ENCODE data around the gene XPC.

XPC gene

DNA sequence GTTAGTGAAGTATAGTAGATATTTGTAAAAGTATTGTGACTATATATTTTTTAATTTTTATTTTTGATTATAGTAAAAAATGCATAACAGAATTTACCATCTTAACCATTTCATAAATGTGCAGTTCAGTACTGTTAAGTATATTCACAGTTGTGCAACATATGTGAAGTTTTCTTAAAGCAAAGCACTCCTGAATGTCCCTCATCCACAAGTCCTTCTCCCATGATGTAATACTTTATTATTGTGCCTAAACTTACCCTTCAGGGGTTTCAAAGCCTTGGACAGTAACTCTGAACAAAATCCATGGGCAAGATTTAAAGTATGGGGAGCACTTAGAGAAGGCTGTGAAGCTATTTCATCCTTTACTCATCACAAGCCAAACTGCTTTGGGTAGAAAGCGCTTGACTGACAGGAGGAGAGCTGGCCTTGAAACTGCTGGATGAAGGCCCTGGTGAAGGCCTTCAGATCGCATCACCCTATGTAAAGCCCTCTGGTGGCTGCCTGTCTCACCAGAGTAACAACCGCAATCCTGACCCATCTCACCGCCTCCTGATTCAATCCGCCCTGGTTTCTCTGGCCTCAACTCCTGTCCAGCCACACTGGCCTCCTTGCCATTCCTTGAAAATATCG, 28.3 kb upstream of the XPC start:
- DNase-seq: no peak

DNA sequence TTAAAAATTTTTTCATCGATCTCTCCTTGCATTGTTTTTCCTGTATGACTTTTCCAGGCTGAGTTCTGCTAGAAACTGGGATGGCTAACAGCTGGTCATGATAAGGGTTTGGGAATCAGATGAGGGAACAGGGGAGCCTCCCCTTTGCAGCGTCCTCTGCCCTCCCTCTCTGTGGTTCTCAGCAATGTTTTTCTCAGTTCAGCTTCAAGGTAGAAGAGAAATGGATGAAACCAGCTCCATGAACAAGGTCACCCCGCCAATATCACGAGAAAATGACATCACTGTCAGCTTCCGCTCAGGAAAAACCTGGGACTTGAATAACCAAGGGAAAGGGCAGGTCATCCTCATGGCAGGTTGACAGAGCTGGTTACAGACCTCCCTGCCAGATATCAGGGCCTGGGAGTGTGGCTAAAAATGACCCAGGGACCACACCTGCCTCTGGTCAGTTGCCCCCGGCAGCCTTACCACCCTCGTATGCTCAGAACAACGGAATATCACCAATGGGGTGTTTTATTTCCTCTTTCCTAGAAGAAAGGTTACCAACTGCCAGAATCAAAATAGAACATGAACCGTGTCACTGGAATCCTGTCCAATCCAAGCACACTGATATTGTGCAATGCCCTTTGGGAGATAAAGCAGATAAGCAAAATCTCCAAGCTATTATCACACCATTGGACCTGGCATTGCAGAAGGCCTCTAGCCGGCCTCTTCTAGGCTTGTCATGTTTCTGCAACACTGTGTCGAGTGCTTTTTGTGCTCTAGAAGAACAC, 26.3 kb upstream of the XPC start:
- DNase-seq: no peak

- DNase-seq: no peak
These were observed 25.2 kb upstream of the XPC start for GRCh38 chr3:14203521-14204079.

DNA sequence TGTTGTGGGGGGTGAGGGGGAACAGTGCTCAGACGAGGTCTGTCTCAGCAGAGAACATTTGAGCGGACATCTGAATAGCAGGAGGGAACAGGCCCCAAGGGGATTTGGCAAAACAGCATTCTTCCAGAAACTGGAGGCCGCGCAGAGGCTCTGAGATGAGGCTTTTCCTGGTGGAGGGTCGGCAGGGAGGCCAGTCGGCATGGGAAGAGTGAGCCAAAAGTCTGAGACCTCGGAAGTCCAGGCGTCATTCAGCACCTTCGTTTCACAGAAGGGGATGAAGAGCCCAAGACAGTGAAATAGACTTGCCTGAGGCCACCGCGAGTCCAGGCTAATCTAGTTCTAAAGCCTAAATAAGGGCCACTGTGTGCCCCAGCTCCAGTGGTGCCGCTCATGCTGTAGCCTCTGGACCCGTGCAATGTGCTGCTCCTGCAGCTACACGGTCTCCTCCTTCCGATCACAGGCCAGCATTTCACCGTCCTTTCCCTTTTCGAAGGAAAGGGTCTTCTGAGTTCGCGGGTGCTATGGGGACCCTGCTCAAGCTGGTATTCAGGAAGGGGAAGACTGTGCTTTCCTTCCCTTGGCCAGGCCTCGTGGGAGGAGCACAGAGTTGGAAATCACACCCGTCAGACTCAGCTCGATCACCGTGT, 24.6 kb upstream of the XPC start:
- DNase-seq: no peak

DNA sequence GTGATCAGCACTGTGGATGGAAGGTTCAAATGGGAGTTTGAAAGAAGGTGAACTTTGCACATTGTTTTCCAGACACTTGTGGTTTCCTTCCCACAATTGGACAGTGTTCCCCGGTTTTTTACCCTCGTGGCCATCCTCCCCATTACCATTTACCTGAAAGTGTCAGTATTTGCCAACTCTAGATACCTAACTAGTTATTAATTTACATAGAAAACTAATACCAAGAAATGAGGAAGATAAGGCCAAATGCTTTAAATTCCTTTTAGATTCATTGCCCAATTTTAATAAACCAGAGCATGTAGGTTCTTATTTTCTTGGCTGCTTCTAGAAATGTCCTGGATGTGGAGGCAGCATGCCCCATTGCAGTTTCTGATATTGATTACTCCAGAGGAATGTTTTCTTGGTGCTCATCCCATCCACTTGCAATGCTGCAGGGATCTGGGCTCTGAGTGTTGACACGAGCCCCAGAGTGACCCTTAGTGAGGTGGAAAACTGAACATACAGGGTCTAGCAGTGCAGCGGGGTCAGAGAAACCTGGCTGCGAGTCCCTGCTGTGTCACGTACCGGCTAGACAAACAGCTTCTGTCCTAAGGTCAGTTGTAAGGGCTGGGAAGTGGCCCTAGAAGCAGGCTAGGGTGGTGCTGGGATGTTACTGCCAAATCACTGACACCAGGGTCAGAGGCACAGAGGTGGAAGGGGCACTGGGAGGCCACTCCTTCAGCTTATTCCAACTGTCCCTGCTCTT, 23.7 kb upstream of the XPC start:
- no peak for DNase-seq

GRCh38 chr3:14200841-14201240, 22.4 kb upstream of the XPC start:
- no peak for DNase-seq

DNA sequence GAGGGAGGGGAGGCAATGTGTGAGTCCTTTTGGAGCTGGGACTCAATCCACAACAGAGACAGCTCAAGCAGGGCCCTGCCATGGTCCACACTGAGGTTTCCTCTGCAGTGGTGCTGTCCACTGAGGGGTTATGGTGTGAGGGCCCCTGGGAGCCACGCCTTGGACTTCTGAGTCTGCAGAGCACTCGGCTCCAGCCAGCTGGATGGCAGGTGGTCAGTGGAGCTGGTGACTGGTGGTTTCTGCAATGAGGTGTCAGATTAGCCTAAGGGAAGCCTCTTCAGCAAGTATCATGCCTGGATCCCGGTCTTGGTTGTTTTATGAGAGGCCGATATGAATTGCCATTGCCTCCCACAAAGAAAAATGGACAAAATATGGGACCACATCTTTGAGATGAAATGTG, 21.9 kb upstream of the XPC start:
- no peak for DNase-seq

- no peak for DNase-seq
These were observed 21.2 kb upstream of the XPC start for GRCh38 chr3:14199641-14200040.

DNA sequence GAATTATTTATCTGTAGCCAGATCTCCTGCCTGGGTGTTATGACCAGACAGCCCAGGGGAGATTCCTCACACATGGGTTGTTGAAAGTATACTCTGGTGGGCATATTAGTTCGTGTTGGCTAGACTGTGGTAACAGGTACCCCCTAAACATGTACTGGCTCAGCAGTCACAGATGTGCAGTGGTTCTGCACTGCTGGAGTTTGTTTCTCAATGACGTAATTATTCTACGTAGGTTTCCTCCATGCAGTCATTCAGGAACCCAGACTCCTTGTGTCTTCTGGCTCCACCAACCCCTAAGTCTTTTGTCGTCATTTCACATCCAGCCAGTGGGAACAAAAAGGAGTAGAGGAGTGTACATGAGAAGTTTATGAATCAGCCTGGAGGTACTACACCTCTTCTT, 16.5 kb upstream of the XPC start:
- DNase-seq: no peak

- DNase-seq: no peak
These were observed 9.8 kb upstream of the XPC start for GRCh38 chr3:14188041-14188754.

GRCh38 chr3:14186854-14187458, 8.6 kb upstream of the XPC start:
- no peak for DNase-seq

- DNase-seq: no peak
These were observed 4.7 kb upstream of the XPC start for GRCh38 chr3:14183015-14183577.

- DNase-seq: no peak
These were observed 2.9 kb upstream of the XPC start for GRCh38 chr3:14181253-14181652.

- DNase-seq: no peak
These were observed 1.4 kb upstream of the XPC start for GRCh38 chr3:14179795-14180194.

- no peak for DNase-seq
These were observed 689 bp upstream of the XPC start for GRCh38 chr3:14179114-14179465.

DNA sequence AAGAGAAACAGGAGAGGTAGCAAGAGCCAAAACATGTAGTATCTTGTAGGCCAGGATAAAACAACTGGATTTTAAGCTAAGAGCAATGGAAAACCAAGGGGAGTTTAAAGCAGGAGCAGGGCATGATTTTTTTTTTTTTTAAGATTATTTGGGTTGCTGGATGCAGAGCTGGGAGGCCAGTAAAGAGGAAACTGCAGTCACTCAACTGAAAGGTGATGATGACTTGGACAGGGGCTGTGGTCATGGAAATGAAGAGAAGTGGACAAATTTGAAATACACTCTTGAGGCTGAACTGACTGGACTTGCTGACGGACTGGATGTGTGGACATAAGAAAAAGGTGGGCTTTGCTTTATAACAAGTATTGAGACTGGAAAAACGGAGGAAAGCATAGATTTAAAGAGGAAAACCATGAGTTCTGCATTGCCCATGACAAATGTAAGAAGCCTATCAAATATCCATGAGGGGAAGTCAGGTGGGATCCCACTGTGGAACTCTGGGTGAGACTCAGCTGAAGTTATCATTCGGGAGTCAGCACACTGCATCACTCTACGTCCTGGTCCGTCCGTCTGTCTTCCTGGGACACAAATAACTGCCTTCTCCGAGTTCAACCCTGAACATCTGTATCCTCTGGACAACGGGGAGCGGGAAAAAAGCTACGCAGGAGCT, 688 bp downstream of the XPC start:
- no peak for DNase-seq

GRCh38 chr3:14175383-14176037, 2.9 kb downstream of the XPC start:
- peak; percentile 37 for DNase-seq

DNA sequence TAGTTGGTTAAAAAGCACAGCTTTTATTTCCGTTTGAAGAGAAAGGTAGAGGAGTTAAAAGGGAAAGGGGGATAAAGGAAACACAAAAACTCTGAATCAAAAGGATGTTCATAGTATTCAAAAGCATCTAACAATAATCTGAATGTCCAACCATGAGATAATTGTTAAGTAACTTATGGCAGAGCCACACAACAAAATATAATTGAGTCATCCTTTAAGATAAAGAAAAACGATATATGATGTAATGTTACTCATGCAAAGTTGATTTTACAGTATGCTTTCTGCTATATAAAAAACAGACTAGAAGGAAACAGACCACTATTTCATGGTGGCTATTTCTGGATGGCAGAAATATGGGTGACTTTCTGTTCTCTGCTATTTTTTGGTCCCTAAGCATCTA, 3.9 kb downstream of the XPC start:
- no peak for DNase-seq

- no peak for DNase-seq
These were observed 5.9 kb downstream of the XPC start for GRCh38 chr3:14172496-14172895.

DNA sequence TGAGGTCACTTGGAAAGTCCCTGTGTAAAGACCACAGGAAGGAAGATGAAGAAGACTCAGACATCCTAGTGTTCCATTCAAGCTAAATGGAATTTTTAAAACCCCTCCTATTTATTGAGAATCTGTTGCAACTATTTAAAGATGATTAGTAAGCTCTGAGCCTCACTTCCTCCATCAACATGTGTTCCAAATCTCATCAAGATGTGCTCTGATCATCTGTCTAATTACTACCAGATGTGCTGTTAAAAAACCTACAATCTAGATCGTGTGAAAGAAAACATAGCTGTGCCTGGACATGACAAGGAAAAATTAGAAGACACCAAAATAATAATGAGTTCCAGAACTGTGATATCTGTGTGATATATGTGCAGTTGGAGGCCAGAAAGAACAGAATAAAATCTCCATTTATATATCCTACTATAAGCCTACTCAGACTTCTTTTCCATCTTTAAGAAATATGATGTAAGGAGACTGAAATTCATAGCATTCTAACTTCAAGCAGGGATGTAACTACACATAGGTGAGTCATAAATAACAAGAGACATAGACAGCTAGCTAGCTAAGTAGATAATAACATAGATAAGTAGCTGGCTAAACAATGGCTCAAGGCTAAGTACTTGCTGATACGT, 7.8 kb downstream of the XPC start:
- DNase-seq: no peak
